HFF-Myc (cell line): ENCODE results near the gene GALNT10.

ENCODE experiments used
- DNase-seq: peaks from one replicate; pipeline ENCODE4 v3.0.0-alpha.2; 2011; ENCODE audit warnings: low read depth; ENCODE audit errors: extremely low read depth
- H3K4me3 ChIP-seq: replicated peaks from 2 replicates; pipeline ENCODE4 v1.5.1; 2011; ENCODE audit warnings: low read depth, mild to moderate bottlenecking, control low read depth, low read length
- TF ChIP-seq, protein P1 (sequence below): IDR thresholded peaks from 2 replicates; pipeline ENCODE4 v1.5.1; 2012; ENCODE audit warnings: mild to moderate bottlenecking, low read depth, low read length, control low read depth; ENCODE audit errors: missing control alignments

The GALNT10 gene

DNA sequence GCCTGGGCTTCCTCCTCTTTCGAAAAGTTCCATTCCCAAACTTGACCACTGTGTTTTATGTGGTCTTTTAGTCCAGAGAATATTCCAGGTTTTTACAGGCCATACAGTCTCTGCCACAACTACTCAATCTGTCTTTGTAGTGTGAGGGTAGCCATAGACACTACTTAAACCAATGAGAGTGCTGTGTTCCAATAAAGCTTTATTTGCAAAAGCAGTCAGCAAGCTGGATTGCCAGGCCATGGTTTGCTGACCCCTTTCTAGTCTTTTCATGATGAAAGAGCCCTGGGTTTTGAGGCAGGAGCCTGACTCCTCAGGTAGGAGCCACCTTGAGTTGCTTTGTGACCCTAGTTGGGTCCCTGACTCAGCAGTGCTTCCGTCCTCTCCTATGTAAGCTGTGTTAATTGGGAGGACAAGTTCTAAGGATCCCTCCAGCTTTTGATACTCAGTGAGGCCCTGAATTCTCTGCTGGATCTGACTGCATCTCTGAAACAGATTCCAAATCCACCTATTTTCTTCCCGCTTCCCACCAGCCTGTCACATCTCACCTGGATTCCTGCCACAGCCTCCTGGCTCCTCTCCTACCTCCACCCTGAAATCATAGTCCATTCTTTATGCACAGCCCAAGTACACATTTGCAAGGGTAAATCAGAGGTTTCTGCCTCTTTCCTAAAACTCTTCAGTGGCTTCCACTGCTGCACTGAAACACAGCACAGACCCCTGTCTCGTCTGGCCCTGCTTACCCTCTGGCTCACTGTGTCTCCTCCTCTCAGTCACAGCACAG is 13.5 kb downstream of the GALNT10 start:
- no peak overlapping the region for H3K4me3 ChIP-seq
- TF ChIP-seq, protein P1, sequence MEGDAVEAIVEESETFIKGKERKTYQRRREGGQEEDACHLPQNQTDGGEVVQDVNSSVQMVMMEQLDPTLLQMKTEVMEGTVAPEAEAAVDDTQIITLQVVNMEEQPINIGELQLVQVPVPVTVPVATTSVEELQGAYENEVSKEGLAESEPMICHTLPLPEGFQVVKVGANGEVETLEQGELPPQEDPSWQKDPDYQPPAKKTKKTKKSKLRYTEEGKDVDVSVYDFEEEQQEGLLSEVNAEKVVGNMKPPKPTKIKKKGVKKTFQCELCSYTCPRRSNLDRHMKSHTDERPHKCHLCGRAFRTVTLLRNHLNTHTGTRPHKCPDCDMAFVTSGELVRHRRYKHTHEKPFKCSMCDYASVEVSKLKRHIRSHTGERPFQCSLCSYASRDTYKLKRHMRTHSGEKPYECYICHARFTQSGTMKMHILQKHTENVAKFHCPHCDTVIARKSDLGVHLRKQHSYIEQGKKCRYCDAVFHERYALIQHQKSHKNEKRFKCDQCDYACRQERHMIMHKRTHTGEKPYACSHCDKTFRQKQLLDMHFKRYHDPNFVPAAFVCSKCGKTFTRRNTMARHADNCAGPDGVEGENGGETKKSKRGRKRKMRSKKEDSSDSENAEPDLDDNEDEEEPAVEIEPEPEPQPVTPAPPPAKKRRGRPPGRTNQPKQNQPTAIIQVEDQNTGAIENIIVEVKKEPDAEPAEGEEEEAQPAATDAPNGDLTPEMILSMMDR, result no peak
- no peak for DNase-seq

DNA sequence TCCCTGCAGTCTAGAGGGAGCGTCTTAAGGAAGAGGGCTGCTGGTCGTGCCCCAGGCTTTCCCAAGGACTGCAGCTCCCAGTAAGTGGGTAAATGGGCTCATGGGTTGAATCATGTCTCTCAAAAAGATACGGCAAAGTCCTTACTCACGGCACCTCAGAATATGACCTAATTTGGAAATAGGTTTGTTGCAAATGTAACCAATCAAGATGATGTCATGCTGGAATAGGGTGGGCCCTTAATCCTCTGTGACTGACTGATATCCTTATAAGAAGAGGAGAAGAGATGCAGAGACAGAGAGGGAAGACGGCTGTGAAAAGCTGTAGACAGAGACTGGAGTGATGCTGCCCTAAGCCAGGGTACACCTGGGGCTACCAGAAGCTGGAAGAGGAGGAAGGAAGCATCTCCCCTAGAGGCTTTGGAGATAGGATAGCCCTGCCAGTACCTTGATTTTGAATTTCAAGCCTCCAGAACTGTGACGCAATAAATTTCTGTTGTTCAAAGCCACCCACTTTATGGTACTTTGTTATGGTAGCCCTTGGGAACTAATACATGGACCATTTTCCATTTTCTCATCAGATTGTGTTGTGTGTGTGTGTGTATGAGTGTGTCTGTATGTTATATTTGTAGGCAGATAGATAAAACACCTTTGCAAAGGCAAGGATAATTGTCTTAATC is 15.0 kb downstream of the GALNT10 start:
- no peak overlapping the region for H3K4me3 ChIP-seq
- DNase-seq, result no peak
- TF ChIP-seq, protein P1, result no peak

DNA sequence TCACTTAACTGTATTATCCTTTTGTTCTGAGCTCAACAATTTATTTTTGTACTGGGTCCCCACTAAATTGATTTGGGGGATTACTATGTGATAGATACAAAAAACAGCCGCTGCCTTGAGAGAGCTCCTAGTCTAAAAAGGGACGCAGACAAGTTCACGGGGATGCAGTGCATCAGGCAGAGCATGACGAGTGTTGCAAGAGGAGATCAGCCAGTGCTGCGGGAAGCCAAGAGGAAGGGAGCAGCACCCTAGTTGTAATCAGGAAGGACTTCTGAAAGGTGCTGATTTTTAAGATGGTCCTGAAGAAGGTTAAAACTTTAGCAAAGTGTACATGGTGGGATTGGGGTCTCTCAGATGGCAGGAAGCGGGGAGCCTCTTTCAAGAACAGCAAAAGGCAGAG is 15.8 kb downstream of the GALNT10 start:
- no peak for DNase-seq
- TF ChIP-seq, protein P1, result no peak
- H3K4me3 ChIP-seq, result no peak overlapping the region

DNA sequence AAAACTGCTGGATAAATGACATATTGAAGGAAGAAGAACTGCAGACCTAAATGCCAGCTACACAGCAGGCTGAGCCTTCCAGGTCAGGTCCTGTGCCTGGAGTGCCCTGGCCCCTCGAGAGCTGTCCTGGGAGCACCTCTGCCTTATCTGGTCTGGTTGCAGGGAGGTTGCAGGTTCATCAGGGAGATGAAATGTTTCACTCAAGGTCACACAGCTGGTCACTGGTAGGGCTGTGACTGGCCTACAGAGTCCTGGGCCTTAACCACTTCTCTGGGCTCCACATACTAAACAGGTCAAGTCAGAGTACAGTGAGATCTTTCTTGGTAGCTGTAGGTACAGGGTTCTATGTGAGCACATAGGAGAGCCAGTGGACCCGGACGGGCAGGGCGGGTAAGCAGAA is 16.7 kb downstream of the GALNT10 start:
- no peak overlapping the region for H3K4me3 ChIP-seq
- TF ChIP-seq, protein P1, result no peak
- no peak for DNase-seq

DNA sequence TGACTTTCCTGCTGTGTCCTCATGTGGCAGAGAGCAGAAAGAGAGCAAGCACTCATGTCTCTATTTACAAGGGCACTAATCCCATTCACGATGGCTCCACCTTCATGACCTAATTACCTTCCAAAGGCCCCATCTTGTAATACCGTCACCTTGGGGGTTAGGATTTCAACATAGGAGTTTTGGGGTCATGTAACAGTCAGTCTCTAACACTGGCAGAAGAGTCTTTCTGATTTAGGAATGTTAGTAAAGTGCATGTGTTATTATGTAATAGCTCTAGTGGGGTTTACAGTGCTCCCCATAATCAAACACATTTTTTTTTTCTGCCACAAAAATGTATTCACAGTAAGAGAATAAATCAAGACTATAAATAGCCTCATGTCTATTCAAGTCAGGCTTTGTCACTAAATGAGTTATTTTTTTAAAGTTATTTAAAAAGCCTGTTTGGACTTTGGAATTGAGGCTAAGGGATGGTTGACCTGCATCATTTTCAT is 19.1 kb downstream of the GALNT10 start:
- H3K4me3 ChIP-seq, result no peak overlapping the region
- TF ChIP-seq, protein P1, result no peak
- DNase-seq, result no peak

DNA sequence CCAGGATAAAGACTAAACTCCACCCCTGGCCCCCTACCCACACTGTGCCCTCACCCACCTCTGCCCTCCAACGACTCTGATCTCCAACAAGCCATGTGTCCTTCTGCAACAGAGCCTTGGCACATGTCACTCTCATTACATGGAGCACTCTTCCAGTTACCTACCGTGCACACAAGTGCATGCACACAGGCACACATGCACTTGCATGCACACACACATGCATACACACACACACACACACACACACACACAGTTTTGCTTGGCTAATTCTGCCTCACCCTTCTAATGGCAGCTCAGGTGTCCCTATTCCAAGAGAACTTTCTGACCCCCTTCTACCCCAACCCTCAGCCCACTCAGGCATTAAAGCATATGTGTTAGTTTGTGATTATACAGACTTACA is 19.6 kb downstream of the GALNT10 start:
- TF ChIP-seq, protein P1, result no peak
- H3K4me3 ChIP-seq, result no peak overlapping the region
- DNase-seq, result no peak
